ENCODE results near the gene HIC1.
A peak's percentile ranks its signal among the peaks of the same experiment; 100 is the strongest.

The HIC1 gene

DNA sequence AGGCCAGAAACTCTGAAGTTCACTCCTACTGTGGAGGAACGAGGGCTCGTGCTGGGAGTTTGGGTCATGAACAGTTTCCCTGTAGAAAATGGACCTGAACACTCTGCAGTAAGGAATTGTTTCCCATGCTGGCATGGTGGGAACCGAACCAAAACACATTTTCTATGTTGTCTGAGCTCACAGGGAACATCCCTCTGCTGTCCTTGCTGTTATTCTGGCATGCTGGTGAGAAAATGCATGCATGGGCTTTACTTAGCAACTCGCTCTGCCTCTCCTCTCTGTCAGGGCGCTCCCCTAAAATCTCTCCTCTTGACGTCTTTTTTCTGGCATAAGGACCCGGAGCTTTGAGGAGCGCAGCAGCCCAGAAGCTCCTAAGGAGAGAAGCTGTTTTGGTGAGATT lies 35.2 kb upstream of the HIC1 start:
- Histone ChIP-seq H3K27me3 (peaks cover 85% of the 10 kb centered on the region), H3K9me3 (no peaks in the 10 kb centered on the region), H3K4me1 (ENCODE audit: control insufficient read depth in 1 of 2, insufficient read depth in 1 of 2, low read depth in 1 of 2, low read length in 1 of 2) (peaks cover 11 to 19% of the 10 kb centered on the region in 2 experiments), H3K36me3 (no peaks in the 10 kb centered on the region), H3K27ac (no peak overlapping the region), H3K4me3 (ENCODE audit: low read depth in 1 of 2, low read length in 1 of 2) (no peak overlapping the region)
- TF ChIP-seq, protein P1, sequence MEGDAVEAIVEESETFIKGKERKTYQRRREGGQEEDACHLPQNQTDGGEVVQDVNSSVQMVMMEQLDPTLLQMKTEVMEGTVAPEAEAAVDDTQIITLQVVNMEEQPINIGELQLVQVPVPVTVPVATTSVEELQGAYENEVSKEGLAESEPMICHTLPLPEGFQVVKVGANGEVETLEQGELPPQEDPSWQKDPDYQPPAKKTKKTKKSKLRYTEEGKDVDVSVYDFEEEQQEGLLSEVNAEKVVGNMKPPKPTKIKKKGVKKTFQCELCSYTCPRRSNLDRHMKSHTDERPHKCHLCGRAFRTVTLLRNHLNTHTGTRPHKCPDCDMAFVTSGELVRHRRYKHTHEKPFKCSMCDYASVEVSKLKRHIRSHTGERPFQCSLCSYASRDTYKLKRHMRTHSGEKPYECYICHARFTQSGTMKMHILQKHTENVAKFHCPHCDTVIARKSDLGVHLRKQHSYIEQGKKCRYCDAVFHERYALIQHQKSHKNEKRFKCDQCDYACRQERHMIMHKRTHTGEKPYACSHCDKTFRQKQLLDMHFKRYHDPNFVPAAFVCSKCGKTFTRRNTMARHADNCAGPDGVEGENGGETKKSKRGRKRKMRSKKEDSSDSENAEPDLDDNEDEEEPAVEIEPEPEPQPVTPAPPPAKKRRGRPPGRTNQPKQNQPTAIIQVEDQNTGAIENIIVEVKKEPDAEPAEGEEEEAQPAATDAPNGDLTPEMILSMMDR (IDR thresholded peaks at IDR 0.05): no peak

DNA sequence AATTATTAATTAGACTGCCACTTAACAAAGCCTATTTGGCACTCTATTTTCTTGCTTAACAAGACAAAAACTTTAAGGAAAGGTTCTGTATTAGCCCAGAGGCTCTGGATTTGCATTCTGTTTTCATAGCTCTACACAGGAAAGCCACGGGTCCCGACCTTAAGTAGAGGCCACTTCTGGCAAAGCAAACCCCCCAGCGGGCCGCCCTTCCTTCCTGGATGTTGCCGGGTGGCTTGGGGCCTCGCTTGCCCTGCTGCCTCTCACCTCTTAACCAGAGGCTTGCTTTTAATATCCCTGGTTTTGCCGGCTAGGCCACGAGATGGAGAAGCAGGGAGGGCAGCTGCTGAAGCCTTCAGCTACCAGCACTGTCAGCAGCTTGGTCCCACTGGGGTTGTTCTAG lies 34.2 kb upstream of the HIC1 start:
- Histone ChIP-seq H3K36me3 (no peaks in the 10 kb centered on the region), H3K9me3 (no peaks in the 10 kb centered on the region), H3K27ac (no peak overlapping the region), H3K27me3 (peaks cover 95% of the 10 kb centered on the region), H3K4me3 (ENCODE audit: low read depth in 1 of 2, low read length in 1 of 2) (no peak overlapping the region), H3K4me1 (ENCODE audit: control insufficient read depth in 1 of 2, insufficient read depth in 1 of 2, low read depth in 1 of 2, low read length in 1 of 2) (peaks cover 21 to 29% of the 10 kb centered on the region in 2 experiments)
- TF ChIP-seq, protein P1 (IDR thresholded peaks at IDR 0.05): no peak

DNA sequence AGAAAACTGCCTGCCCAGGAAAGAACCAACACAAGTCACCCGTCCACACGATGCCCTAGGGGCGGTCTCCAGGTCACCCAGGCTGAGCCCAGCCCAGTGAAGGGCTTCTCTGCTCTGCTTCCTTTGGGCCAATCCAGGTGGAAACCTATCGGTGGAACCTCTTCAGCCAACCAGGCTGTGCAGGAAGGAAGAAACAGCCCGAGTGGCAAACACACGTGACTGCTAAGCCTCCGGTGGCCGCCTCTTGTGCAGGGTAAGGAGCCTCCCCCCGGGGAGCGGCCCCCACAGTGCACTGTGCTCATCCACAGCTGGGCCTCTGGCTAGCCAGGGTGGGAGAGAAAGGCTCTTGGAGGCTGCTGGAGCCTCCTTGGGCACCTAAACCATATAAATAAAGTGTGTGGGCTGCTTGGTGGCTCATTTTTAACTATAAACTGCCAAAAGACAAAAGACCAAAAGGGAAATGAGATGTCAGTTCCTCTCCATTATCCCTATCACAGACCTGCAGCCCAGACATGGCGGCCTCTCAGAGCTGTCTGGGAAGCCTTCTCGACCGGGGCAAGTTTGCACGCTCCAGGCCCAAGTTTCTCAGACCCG lies 32.2 kb upstream of the HIC1 start:
- TF ChIP-seq, protein P1 (IDR thresholded peaks at IDR 0.05): no peak
- H3K9me3 ChIP-seq: no peaks in the 10 kb centered on the region
- H3K4me3 ChIP-seq (ENCODE audit: low read depth in 1 of 2, low read length in 1 of 2): no peak overlapping the region
- H3K27me3 ChIP-seq: peaks cover 100% of the 10 kb centered on the region
- H3K36me3 ChIP-seq: no peaks in the 10 kb centered on the region
- H3K27ac ChIP-seq: no peak overlapping the region
- H3K4me1 ChIP-seq (ENCODE audit: control insufficient read depth in 1 of 2, insufficient read depth in 1 of 2, low read depth in 1 of 2, low read length in 1 of 2): peaks cover 21 to 32% of the 10 kb centered on the region in 2 experiments

DNA sequence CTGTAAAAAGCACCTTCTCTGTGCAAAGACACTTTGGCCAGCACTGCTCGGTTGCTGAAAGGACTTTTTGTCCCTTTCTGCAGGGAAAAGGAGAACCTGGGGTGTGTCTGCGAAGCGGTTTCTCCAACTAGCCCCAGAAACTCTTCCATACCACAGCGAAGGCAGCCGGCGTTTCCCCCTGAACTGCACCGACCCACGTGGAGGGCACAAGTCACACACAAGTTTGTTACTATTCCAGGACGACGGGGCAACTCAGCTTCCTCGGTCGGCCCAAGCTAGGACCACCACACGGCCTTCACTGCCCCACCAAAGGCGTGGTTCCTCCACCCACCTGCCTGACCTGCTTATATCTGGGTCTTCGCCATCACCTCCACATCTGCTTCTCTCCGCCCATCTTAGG lies 31.6 kb upstream of the HIC1 start:
- Histone ChIP-seq H3K4me3 (ENCODE audit: low read depth in 1 of 2, low read length in 1 of 2) (peak overlapping the region in 1 of 2 experiments; percentile 57), H3K27ac (no peak overlapping the region), H3K9me3 (no peaks in the 10 kb centered on the region), H3K4me1 (ENCODE audit: control insufficient read depth in 1 of 2, insufficient read depth in 1 of 2, low read depth in 1 of 2, low read length in 1 of 2) (peaks cover 21 to 32% of the 10 kb centered on the region in 2 experiments), H3K27me3 (peaks cover 100% of the 10 kb centered on the region), H3K36me3 (no peaks in the 10 kb centered on the region)
- TF ChIP-seq, protein P1 (IDR thresholded peaks at IDR 0.05): no peak

DNA sequence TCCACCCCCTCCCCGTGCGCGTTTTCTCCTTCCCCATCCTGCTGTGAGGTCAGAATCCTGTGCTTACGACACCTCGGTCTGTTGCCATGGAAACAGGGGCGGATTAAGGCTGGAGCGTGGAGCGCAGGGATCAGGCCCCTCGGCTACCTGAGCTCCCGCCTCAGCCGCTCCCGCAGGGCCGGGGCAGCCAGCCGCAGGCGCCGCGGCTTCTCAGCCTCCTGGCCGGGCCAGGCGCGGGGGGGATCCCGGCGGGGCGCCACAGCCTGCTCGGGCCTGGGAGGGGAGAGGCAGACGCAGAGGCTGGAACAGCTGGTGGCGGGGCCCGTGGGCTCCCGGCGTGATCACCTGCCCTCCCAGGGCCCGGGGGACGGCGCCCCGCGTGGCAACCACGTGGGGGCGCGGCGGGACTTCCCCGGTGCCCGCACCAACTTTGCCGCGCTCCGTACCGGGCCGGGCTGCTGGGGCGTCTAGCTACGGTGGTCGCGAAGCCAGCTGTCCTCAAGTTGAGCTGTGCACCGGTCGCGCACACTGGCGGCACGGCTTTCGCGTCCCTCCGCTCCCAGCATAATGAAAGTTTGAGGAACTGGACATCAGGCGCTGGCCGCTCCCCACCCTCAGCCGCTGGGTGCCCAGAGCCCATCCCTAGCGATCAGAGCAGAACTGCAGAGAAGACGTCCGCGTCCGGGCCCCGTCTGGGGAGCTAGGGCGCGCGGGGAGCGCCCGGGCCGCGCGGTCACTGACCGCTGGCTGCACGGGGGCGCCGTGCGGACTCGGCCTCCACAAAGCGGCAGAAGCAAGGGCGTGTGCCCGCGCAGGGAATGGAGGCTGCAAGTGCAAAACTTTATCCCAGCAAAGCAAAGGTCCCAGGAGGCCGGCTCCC lies 31.0 kb upstream of the HIC1 start:
- TF ChIP-seq, protein P1 (IDR thresholded peaks at IDR 0.05): no peak

More for the DNA sequence above, 31.0 kb upstream of the HIC1 start:
- no peaks in the 10 kb centered on the region for H3K9me3 ChIP-seq
- H3K4me1 ChIP-seq (ENCODE audit: control insufficient read depth in 1 of 2, insufficient read depth in 1 of 2, low read depth in 1 of 2, low read length in 1 of 2): peaks cover 21 to 32% of the 10 kb centered on the region in 2 experiments
- no peaks in the 10 kb centered on the region for H3K36me3 ChIP-seq
- peaks cover 100% of the 10 kb centered on the region for H3K27me3 ChIP-seq
- H3K27ac ChIP-seq: no peak overlapping the region
- H3K4me3 ChIP-seq (ENCODE audit: low read depth in 1 of 2, low read length in 1 of 2): peak overlapping the region; percentile 25 to 57

All from neutrophil (primary cell).